Breast epithelium (tissue), 3 donors: ENCODE results near the gene JMJD1C.

Experiments used
- POLR2A ChIP-seq: fragments of 450-650 bp; IDR thresholded peaks from one replicate; pipeline ENCODE4 v1.6.1; 2016; ENCODE audit warnings: antibody characterized with exemption, mild to moderate bottlenecking, moderate library complexity
- POLR2AphosphoS5 ChIP-seq, 3 donors: sonication (generic); formaldehyde crosslinking; IDR thresholded peaks; one replicate each; pipeline ENCODE4 v1.6.1; 2017; ENCODE audit warnings: antibody characterized with exemption in 3 of 3
- TF ChIP-seq, protein P1 (sequence below), 3 donors: fragments of 450-650 bp; IDR thresholded peaks; one replicate each; pipeline ENCODE4 v1.5.1; 2016 to 2017; ENCODE audit warnings: antibody characterized with exemption in 3 of 3, mild to moderate bottlenecking in 3 of 3, moderate library complexity in 3 of 3

GRCh38 chr10:63266391-63267316, 199.1 kb downstream of the JMJD1C start:
- TF ChIP-seq, protein P1, sequence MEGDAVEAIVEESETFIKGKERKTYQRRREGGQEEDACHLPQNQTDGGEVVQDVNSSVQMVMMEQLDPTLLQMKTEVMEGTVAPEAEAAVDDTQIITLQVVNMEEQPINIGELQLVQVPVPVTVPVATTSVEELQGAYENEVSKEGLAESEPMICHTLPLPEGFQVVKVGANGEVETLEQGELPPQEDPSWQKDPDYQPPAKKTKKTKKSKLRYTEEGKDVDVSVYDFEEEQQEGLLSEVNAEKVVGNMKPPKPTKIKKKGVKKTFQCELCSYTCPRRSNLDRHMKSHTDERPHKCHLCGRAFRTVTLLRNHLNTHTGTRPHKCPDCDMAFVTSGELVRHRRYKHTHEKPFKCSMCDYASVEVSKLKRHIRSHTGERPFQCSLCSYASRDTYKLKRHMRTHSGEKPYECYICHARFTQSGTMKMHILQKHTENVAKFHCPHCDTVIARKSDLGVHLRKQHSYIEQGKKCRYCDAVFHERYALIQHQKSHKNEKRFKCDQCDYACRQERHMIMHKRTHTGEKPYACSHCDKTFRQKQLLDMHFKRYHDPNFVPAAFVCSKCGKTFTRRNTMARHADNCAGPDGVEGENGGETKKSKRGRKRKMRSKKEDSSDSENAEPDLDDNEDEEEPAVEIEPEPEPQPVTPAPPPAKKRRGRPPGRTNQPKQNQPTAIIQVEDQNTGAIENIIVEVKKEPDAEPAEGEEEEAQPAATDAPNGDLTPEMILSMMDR (IDR thresholded peaks at IDR 0.05), result no peak
- TF ChIP-seq POLR2AphosphoS5 (IDR thresholded peaks at IDR 0.05) (no peak), POLR2A (no peak)
